Left renal cortex interstitium (tissue), 4 donors: Measurements from ENCODE around the gene AKAP7. TPM values are rescaled to one million over a fixed set of nuclear protein-coding genes. Genes with fewer than 3 reads are reported as not detected.
A peak's percentile ranks its signal among the peaks of the same experiment; 100 is the strongest.
"Not testable (repeated sequence)": the region's sequence is repeated elsewhere in the genome, so short reads cannot be mapped to it uniquely, and the experiment has no call there.

Experiments used
- DNase-seq, 4 donors: peaks; one replicate each; pipeline ENCODE4 v3.0.0-alpha.2; 2013; ENCODE audit warnings: low read depth in 4 of 4, low spot score in 2 of 4, missing footprints in 1 of 4
- polyA plus RNA-seq, 4 donors: library from polyadenylated mRNA; unstranded; fragments of 120-200 nt; gene quantifications; one replicate each; pipeline ENCODE4 v1.2.1, GENCODE V29; 2013; ENCODE audit not compliant: insufficient read length in 4 of 4

Gene AKAP7
- polyA plus RNA-seq, 4 donors = 7.9 to 15.9 (median 12.4) TPM

DNA sequence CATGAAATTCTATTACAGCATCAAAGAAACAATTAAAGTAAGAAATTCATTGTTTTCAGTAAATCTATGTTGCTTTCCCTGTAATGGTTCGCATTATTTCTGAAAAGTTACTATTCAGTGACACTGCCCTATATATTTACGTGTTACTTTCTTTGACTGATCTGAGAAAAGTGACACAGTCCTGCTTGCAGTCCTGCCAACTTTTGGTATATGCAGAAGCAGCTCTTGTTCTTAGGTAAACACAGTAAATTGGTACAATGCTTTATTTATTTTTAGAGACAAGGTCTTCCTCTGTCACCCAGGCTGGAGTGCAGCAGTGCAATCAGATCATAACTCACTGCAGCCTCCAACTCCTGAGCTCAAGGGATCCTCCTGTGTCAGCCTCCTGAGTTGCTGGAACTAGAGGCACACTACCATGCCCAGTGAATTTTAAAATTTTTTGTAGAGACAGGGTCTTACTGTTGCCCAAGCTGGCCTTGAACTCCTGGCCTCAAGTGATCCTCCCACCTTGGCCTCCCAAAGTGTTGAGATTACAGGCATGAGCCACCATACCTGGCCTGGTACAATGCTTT, 151.3 kb downstream of the AKAP7 start:
- no peak for DNase-seq

DNA sequence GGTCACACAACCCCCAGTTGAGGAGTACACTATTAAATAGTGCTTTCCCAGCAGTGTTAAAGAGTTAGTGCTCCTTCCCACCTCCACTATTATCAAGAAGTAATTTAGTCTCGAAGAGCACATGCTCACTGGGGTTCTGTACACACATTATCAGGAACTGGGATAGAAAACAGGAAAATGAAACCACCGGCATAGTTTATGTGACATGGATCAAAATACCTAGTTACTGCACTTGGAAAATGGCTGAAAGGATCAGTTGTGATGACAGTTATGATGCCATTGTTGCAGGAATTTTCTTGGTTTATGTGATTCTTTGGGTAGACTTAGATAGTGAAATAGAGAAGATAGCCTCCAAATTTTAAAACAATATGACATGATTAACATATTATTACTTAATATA, 152.9 kb downstream of the AKAP7 start:
- DNase-seq = no peak

DNA sequence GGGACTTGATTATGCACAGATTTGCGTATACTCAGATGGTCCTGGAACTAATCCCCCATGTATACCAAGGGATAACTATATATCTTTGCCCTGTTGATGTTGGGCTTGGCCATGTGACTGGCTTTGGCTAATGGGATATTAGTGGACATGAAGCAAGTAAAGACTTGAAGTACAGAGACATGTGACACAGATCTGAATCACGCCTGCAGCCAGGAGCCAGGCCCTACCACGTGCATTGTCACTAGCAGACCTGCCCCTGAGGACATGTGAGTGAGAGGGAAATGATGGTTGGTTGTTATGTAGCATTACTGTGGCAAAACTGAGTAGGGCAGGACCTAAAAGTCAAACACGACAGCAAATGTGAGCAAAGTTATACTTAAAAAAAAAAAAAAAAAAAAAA, 155.7 kb downstream of the AKAP7 start:
- no peak for DNase-seq

DNA sequence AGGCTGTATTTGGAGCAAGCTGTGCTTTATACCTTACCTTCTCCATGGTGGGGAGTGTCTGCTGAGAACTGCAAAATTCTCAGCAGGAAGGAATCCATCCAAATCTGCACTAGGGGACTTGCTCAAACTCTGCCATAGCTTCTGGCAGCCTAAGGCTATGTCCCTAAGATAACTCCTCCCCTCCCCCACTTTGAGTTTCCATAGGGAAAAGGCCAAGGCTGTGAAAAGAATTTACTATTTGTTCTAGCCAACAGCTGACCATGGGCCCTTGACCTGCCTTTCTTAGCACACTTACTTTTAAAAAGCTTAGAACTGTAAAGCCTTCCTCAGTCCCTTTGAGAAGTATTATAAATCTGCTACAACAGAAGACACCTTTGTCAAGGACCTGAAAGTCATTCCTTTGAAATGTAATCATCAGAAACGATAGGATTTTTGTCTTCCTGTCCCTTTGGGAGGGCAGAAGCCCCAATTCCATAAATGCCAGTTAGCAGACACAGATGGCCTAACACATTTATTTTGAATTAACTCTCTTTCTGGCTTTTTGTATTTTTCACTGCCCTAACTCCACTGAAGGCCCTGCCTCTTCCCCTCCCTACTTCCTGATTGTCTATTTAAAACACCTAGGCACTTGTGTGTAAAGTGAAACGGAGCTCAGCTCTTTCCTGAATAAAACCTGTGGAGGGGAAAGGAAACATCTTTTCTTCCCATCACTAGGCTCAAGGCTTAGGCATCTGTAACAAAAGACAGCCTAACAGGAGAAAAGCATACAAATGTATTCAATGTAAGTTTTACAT, 157.1 kb downstream of the AKAP7 start:
- DNase-seq = peak in 1 of 4 donors; percentile 7

DNA sequence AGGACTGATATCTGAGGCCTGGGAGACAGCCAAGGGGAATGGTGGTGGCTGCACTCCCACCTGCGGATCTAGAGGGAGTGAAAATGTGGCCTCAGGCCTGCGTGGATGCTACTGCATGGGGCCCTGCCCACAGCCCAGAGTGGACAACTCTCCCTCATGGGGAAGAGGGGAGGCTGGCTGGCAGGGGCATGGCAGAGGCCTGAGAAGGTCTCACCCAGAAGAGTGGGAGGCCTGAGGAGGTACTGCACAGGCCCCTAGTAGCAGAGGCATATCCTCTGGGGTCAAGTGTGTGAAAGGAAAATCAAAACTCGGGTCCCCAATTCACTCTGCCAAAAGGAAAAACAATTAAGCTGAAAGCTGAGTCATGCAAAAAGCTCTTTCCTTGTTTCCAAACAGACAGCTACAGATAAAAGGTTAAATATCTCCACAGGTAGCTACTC, 158.2 kb downstream of the AKAP7 start:
- no peak for DNase-seq

DNA sequence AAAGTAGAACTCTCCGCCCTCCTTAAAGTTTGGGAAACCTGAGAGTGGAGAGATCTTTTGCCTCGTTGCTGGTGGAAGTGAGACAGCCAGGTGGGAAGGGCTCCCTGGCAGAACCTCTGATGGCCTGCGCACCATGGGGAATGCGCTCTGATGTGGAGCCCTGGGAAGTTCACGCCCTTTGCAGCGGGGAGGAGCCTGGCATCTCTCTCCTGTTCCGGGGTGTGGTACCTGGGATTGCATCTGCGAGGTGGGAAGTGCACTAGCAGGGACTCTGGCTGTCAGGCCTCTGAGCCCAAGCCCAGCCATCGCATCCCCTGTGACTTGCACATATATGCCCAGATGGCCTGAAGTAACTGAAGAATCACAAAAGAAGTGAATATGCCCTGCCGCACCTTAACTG, 159.8 kb downstream of the AKAP7 start:
- DNase-seq = no peak

DNA sequence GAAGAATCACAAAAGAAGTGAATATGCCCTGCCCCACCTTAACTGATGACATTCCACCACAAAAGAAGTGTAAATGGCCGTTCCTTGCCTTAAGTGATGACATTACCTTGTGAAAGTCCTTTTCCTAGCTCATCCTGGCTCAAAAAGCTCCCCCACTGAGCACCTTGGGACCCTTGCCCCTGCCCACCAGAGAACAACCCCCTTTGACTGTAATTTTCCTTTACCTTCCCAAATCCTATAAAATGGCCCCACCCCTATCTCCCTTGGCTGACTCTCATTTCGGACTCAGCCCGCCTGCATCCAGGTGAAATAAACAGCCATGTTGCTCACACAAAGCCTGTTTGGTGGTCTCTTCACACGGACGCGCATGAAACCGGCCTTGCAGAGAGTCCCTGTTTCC, 165.6 kb downstream of the AKAP7 start:
- not testable (repeated sequence) for DNase-seq

DNA sequence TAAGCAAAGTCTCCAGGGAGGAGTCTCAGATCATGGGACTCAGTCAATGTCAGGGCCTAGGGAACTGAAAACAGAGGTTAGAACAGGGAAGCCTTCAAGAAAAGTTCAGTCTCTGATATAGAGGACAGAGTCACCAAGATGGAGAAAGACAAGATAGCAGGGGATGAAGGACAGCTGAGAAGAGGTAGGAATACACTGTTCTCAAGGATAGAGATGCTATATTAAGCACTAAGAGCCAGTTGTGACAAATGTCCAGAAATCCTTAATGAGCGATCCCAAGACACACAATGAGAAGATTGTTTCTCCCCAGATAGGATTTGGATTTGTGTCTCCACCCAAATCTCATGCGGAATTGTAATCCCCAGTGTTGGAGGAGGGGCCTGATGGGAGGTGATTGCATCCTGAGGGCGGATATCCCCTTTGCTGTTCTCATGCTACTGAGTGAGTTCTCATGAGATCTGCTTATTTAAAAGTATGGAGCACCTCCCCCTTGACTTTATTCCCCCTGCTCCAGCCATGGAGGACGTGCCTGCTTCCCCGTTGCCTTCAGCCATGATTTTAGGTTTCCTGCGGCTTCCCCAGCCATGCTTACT, 168.2 kb downstream of the AKAP7 start:
- no peak for DNase-seq

DNA sequence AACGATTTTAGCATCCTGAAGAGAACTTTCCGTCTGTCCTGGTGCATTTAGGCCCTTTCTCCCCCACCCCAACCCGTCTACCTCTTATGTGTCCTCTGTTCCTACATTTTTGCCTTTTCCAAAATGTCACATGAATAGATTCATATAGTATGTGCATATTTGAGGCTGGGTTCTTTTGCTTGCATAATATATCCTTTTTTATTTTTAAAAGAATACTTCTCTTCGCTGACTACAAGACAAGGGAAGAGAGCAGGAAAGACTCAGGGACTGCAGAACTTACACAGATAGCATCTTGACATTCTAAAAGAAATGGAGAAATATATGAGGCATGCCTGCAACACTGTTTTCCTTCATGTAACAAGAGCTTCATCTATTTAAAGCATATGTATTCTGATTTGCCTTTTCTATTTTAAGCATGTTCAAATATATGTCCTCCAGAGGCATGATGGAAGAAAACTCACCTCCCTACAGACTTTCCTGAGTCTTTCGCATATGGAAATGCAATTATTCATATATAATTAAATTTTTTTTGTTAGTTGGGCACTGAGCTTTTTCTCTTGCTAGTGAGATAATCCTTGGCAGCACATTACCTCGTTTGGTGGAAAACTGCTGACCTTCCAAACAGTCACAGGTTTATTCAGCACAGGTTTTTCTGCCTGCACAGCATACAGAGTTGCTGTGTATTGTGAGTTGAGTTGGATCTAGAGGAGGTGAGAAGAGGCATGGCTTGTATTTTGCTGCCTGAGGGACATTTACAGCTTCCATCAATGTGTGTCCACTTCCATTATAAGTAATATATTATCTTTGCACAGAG, 170.0 kb downstream of the AKAP7 start:
- no peak for DNase-seq

DNA sequence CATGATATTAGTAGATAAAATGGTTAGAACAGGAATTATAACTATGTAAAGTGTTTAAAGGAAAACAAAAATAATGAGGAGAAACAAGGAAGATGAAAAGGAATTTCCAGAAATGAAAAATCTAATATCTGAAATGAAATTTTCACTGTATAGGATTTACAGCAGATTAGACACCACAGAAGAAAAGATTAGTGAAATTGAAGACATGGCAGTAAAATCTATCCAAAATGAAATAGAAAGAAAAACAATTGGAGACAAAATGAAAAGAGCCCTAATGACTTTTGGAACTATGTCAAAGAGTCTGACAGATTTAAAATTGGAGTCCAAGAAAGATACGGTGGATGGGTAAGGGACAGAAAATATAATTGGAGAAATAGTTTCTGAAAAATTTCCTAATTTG, 174.2 kb downstream of the AKAP7 start:
- no peak for DNase-seq

DNA sequence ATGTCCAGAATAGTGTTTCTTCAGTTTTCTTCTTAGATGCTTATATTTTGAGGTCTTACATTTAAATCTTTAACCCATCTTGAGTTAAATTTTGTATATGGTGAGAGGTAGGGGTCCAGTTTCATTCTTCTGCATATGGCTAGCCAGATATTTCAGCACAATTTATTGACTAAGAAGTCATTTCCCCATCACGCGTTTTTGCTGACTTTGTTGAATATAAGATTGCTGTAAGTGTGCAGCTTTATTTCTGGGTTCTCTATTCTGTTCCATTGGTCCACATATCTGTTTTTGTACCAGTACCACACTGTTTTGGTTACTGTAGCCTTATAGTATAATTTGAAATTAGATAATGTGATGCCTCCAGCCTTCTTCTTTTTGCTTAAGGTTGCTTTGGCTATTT, 179.6 kb downstream of the AKAP7 start:
- DNase-seq = no peak

DNA sequence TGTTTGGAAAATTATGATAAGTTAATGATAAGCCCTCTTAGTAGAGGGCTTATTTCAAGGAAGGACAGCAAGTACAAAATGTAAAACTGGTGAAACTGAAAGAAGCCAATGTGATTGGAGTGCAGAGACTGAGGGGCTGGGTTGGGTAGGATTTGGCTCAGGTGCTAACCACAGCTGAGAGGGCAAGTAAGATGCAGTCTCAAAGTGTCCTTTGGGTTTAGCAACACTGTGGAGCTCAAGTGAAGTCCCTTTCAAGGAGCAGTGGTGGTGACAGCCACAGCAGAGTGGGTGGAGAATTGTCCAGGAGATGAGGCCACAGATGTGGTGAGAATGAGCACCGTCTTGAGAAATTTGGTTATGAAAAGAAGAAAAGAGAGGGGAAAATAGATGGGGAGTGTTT, 181.4 kb downstream of the AKAP7 start:
- no peak for DNase-seq

DNA sequence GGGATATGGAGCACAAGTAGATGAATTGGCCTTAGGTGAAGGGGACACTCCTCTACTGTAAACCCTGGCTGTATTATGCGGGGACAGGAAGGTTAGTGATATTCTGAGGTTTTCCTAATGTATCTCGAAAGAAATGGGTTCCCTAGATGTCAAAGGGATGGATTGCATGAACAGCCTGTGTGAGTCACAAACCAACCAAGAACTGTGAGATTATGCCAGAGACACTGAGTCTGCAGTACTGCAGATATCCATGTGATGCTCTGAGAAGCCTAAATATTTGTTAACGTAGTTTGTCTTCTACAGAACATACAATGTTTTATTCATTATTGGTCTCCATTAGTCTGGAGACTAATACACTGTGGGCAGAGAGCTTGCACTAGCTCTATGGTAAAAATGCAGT, 182.2 kb downstream of the AKAP7 start:
- no peak for DNase-seq

DNA sequence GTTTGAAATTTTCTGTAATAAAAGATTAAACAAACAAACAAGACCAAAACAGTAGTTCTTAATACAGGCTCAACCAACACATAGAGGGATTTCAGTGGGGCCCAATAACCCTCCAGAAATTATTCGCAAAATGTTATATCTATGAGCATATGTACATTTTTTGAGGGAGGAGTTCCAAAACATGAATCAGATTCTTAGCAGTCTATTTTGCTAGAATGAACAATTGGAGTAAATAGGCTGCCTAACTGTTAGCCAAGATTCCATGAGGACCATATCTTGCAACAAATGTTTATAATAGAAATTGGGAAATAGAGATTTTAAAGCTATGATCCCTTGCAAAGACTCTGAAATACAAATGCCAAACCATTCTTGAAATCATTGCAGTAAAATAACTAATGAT, 186.3 kb downstream of the AKAP7 start:
- no peak for DNase-seq

DNA sequence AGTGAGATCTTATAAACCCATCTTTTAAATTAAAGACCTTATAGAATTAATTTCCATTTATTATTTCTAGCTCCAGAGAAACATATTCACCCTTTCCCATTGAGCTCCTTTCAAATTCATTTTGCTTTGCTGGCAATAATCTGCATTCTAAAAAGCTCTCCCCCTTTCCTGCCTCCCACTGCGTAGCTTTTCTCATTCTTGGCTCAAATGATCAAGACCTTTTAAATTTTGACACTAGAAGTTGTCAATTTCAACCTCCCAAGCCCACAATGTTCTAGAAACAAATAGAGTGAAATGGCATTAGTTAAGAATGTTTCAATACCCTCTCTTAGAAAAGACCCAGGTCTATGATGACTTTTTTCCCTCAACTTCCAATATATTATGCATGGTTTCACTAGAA, 186.9 kb downstream of the AKAP7 start:
- DNase-seq = no peak

DNA sequence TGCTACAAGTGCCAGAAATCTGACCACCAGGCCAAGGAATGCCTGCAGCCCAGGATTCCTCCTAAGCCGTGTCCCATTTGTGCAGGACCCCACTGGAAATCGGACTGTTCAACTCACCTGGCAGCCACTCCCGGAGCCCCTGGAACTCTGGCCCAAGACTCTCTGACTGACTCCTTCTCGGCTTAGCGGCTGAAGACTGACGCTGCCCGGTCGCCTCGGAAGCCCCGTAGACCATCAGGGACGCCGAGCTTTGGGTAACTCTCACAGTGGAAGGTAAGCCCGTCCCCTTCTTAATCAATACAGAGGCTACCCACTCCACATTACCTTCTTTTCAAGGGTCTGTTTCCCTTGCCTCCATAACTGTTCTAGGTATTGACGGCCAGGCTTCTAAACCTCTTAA, 190.4 kb downstream of the AKAP7 start:
- DNase-seq = not testable (repeated sequence)

DNA sequence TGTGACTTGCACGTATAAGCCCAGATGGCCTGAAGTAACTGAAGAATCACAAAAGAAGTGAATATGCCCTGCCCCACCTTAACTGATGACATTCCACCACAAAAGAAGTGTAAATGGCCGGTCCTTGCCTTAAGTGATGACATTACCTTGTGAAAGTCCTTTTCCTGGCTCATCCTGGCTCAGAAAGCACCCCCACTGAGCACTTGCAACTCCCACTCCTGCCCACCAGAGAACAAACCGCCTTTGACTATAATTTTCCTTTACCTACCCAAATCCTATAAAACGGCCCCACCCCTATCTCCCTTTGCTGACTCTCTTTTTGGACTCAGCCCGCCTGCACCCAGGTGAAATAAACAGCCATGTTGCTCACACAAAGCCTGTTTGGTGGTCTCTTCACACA, 193.5 kb downstream of the AKAP7 start:
- not testable (repeated sequence) for DNase-seq

DNA sequence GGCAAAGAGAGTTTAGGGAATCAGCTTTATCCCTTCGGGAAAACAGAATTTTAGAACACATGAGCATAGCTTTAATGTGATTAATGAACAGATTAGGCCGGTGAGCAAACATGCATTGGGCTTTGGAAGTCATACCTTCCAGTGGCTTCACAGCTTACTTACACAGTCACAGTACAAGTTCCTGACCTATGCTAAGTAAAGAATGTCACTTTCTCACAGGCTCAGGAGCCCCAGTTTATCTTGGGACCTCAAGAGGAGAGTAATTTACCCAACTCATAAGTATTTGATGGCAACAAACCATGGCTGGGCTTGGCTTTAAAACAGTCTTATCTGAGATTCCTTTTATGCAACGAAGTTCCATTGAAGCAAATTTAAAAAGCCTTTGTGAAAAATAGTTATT, 195.9 kb downstream of the AKAP7 start:
- no peak for DNase-seq

DNA sequence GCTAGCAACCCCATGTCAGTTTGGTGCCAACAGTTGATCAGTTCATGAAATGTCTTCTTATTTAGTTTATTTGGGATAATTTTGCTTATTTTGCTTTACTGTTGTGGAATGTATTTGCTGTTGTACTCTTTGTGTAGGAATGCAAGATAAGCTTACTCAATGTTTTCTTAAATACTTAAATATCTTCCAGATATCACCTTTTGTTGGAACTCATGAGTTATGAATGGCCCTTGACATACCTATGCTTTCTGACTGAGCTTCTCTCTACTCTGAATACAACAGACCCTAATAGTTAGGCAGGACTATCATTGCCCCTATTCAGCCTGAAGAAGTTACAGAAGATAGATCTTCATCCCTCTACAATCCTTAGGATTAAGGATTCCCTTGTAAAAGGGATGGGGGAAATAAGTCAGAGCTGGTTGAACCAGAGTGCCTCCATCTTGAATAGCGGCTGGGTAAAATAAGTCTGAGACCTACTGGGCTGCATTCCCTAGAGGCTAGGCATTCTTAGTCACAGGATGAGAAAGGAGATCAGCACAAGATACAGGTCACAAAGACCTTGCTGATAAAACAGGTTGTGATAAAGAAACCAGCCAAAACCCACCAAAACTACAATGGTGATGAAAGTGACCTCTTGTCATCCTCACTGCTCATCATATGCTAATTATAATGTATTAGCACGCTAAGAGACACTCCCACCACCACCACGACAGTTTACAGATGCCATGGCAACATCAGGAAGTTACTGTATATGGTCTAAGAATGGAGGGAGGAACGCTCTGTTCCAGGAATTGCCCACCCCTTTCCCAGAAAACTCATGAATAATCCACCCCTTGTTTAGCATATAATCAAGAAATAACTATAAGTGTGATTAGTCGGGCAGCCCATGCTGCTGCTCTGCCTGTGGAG, 196.9 kb downstream of the AKAP7 start:
- DNase-seq = no peak
